Fibroblast of gingiva (primary cell): Measurements from ENCODE around the gene NOD1.
"Not testable (repeated sequence)": the region's sequence is repeated elsewhere in the genome, so short reads cannot be mapped to it uniquely, and the experiment has no call there.

Experiments
- DNase-seq: peaks from one replicate; pipeline ENCODE4 v3.0.0-alpha.2; 2011; ENCODE audit warnings: low read depth

NOD1 gene

GRCh38 chr7:30503274-30504212 is 25.0 kb upstream of the NOD1 start:
- peak; percentile 6 for DNase-seq

- DNase-seq = no peak
Observed at GRCh38 chr7:30502470-30503251, 24.1 kb upstream of the NOD1 start.

GRCh38 chr7:30501264-30501663 is 22.7 kb upstream of the NOD1 start:
- no peak for DNase-seq

- DNase-seq = no peak
Observed at GRCh38 chr7:30493228-30493627, 14.6 kb upstream of the NOD1 start.

GRCh38 chr7:30491417-30491816 is 12.8 kb upstream of the NOD1 start:
- DNase-seq = no peak

- no peak for DNase-seq
Observed at GRCh38 chr7:30487371-30487770, 8.8 kb upstream of the NOD1 start.

GRCh38 chr7:30485667-30486066 is 7.1 kb upstream of the NOD1 start:
- DNase-seq = no peak

- not testable (repeated sequence) for DNase-seq
Observed at GRCh38 chr7:30481416-30481815, 2.8 kb upstream of the NOD1 start.

GRCh38 chr7:30479202-30480120 is 877 bp upstream of the NOD1 start:
- DNase-seq = no peak

GRCh38 chr7:30476459-30477145 is 2.0 kb downstream of the NOD1 start:
- DNase-seq = peak; percentile 39

- DNase-seq = peak; percentile 39
Observed at GRCh38 chr7:30475580-30475979, 3.0 kb downstream of the NOD1 start.

- DNase-seq = peak; percentile 98
Observed at GRCh38 chr7:30474893-30475292, 3.7 kb downstream of the NOD1 start.

GRCh38 chr7:30474485-30474884 is 4.1 kb downstream of the NOD1 start:
- DNase-seq = no peak

GRCh38 chr7:30473903-30474302 is 4.7 kb downstream of the NOD1 start:
- DNase-seq = no peak

GRCh38 chr7:30472784-30473775 is 5.5 kb downstream of the NOD1 start:
- DNase-seq = peak; percentile 93

GRCh38 chr7:30472081-30472783 is 6.4 kb downstream of the NOD1 start:
- no peak for DNase-seq

GRCh38 chr7:30471205-30471604 is 7.4 kb downstream of the NOD1 start:
- no peak for DNase-seq

- peak; percentile 89 for DNase-seq
Observed at GRCh38 chr7:30470771-30471170, 7.8 kb downstream of the NOD1 start.

- DNase-seq = peak; percentile 39
Observed at GRCh38 chr7:30470163-30470770, 8.3 kb downstream of the NOD1 start.
